Loucy (cell line): ENCODE results near the gene SRGN.
"Not testable (repeated sequence)": the region's sequence is repeated elsewhere in the genome, so short reads cannot be mapped to it uniquely, and the experiment has no call there.

Experiments
- H2AFZ ChIP-seq: fragments of 200-600 bp; sonication (generic); 2 replicates; pipeline ENCODE4 v1.6.0; 2016; ENCODE audit warnings: antibody characterized with exemption, mild to moderate bottlenecking, low read length, moderate library complexity
- H3F3A ChIP-seq: fragments of 200-600 bp; 2 replicates; pipeline ENCODE4 v1.6.0; 2016; ENCODE audit warnings: antibody characterized with exemption, low read depth, mild to moderate bottlenecking
- H3K27me3 ChIP-seq: fragments of 200-600 bp; sonication (generic); 2 replicates; pipeline ENCODE4 v1.6.1; 2014; ENCODE audit warnings: low read length, mild to moderate bottlenecking; ENCODE audit not compliant: insufficient read depth, poor library complexity, severe bottlenecking
- H3K36me3 ChIP-seq: fragments of 200-600 bp; sonication (generic); 2 replicates; pipeline ENCODE4 v1.6.1; 2016; ENCODE audit warnings: low read length; ENCODE audit not compliant: insufficient read depth
- H3K4me1 ChIP-seq: fragments of 200-600 bp; sonication (generic); 2 replicates; pipeline ENCODE4 v1.5.1; 2014; ENCODE audit warnings: low read length, mild to moderate bottlenecking; ENCODE audit not compliant: insufficient read depth, poor library complexity, severe bottlenecking
- H3K4me2 ChIP-seq: fragments of 200-600 bp; sonication (generic); 2 replicates; pipeline ENCODE4 v1.6.0; 2014; ENCODE audit warnings: antibody characterized with exemption, low read length, low read depth, mild to moderate bottlenecking; ENCODE audit not compliant: poor library complexity, severe bottlenecking
- H3K4me3 ChIP-seq: fragments of 200-600 bp; sonication (generic); 2 replicates; pipeline ENCODE4 v1.5.1; 2014; ENCODE audit warnings: low read length, mild to moderate bottlenecking, mixed read lengths; ENCODE audit not compliant: poor library complexity, severe bottlenecking
- H3K79me2 ChIP-seq: fragments of 200-600 bp; sonication (generic); 2 replicates; pipeline ENCODE4 v1.6.1; 2014; ENCODE audit warnings: low read length; ENCODE audit not compliant: insufficient read depth
- H3K9ac ChIP-seq: fragments of 200-600 bp; sonication (generic); 2 replicates; pipeline ENCODE4 v1.6.0; 2014; ENCODE audit warnings: mild to moderate bottlenecking, low read depth, low read length, moderate library complexity; ENCODE audit not compliant: poor library complexity, severe bottlenecking
- H3K9me2 ChIP-seq: fragments of 200-600 bp; sonication (generic); replicated peaks from 2 replicates; pipeline ENCODE4 v1.6.1; 2016; ENCODE audit warnings: low read depth, low read length, mixed read lengths
- H3K9me3 ChIP-seq: fragments of 200-600 bp; sonication (generic); 2 replicates; pipeline ENCODE4 v1.6.1; 2014; ENCODE audit warnings: mild to moderate bottlenecking, antibody characterized with exemption, low read length, low read depth; ENCODE audit not compliant: insufficient read depth
- H4K20me1 ChIP-seq: fragments of 200-600 bp; sonication (generic); 2 replicates; pipeline ENCODE4 v1.6.0; 2014; ENCODE audit warnings: antibody characterized with exemption, low read length, mild to moderate bottlenecking; ENCODE audit not compliant: insufficient read depth, poor library complexity, severe bottlenecking
- CTCF ChIP-seq: fragments of 200-600 bp; sonication (generic); conservative IDR thresholded peaks from 2 replicates; pipeline ENCODE4 v1.5.1; 2014; ENCODE audit warnings: mild to moderate bottlenecking, antibody characterized with exemption, low read length
- EZH2phosphoT487 ChIP-seq: fragments of 200-600 bp; IDR thresholded peaks from 2 replicates; pipeline ENCODE4 v1.6.1; 2018; ENCODE audit warnings: antibody characterized with exemption, mild to moderate bottlenecking, moderate library complexity, borderline replicate concordance

Gene SRGN

DNA sequence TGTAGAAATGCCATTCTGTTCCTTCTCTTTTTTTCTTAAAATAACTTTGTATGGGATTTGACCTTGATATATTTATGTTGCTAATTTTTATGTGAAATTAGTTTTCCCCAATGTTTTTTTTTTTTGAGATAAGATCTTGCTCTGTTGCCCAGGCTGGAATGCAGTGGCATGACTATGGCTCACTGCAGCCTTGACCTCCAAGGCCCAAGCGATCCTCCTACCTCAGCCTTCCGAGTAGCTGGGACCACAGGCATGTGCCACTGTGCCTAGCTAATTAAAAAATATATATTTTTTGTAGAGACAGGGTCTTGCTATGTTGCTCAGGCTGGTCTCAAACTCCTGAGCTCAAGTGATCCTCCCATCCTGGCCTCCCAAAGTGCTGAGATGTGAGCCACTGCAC is 52.1 kb downstream of the SRGN start:
- H3K36me3 ChIP-seq: peaks cover 20% of the 10 kb centered on the region; the same call in 1 of the 2 replicates
- no peak overlapping the region for H3K4me3 ChIP-seq
- H2AFZ ChIP-seq: no peak overlapping the region
- TF ChIP-seq EZH2phosphoT487: no peak
- no peak for TF ChIP-seq CTCF
- H3F3A ChIP-seq: no peaks in the 10 kb centered on the region
- H3K4me1 ChIP-seq: no peaks in the 10 kb centered on the region
- no peaks in the 10 kb centered on the region for H3K9me2 ChIP-seq
- H3K27me3 ChIP-seq: no peaks in the 10 kb centered on the region
- H3K4me2 ChIP-seq: no peak overlapping the region
- no peaks in the 10 kb centered on the region for H3K9me3 ChIP-seq
- peaks cover 77% of the 10 kb centered on the region for H3K79me2 ChIP-seq
- peaks cover 21% of the 10 kb centered on the region for H4K20me1 ChIP-seq
- H3K9ac ChIP-seq: no peak overlapping the region

DNA sequence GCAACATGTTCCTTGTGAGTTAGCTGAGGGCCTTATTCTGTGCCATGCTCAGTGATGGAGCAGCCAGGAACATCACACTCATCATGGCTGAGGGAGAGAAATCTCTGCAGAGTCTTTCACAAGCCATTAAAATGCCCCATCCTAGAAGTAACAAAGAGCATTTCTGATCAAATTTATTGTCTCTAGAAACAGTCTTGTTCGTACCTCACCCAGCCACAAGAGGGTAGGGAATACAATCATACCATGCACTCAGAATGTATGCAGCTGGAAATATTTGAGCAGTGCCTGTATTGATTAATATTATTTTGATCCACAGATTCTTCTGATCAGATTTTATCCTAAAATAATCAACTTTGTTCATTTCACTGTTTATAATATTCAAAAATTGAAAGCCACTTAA is 53.4 kb downstream of the SRGN start:
- TF ChIP-seq EZH2phosphoT487 (no peak), CTCF (0 out of 2 replicates have a peak, but pooled peaks have one; percentile 18)
- Histone ChIP-seq H3F3A (no peaks in the 10 kb centered on the region), H3K36me3 (peaks cover 11% of the 10 kb centered on the region; the same call in 1 of the 2 replicates), H3K79me2 (peaks cover 83% of the 10 kb centered on the region), H3K9ac (no peak overlapping the region), H3K4me3 (no peak overlapping the region), H3K9me3 (no peaks in the 10 kb centered on the region), H3K9me2 (no peaks in the 10 kb centered on the region), H3K4me2 (no peak overlapping the region), H2AFZ (no peak overlapping the region), H4K20me1 (peaks cover 21% of the 10 kb centered on the region), H3K4me1 (peaks cover under 1% of the 10 kb centered on the region), H3K27me3 (no peaks in the 10 kb centered on the region)

DNA sequence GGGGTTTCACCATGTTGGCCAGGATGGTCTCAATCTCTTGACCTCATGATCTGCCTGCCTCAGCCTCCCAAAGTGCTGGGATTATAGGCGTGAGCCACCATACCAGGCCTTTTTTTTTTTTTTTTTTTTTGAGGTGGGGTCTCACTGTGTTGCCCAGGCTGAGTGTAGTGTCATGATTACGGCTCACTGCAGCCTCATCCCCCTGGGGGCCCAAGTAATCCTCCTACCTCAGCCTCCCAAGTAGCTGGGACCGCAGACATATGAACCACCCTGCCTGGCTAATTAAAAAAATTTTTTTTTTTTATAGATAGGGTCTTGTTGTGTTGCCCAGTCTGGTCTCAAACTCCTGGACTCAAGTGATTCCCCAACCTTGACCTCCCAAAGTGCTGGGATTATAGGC is 54.2 kb downstream of the SRGN start:
- not testable (repeated sequence) for H3K9ac ChIP-seq, H3K27me3 ChIP-seq, H3K9me3 ChIP-seq, H2AFZ ChIP-seq, H3K36me3 ChIP-seq, H3K4me1 ChIP-seq, H3K4me3 ChIP-seq, H3K9me2 ChIP-seq, H3F3A ChIP-seq, H3K4me2 ChIP-seq
- Histone ChIP-seq H4K20me1 (peaks cover 21% of the 10 kb centered on the region), H3K79me2 (peaks cover 86% of the 10 kb centered on the region)

- Histone ChIP-seq H3K27me3 (no peaks in the 10 kb centered on the region), H4K20me1 (peaks cover 21% of the 10 kb centered on the region), H3K4me2 (no peak overlapping the region), H3K9ac (no peak overlapping the region), H3K4me3 (no peak overlapping the region), H3F3A (no peaks in the 10 kb centered on the region), H3K9me2 (no peaks in the 10 kb centered on the region), H3K79me2 (peaks cover 87% of the 10 kb centered on the region), H3K36me3 (peaks cover 3% of the 10 kb centered on the region; the same call in 1 of the 2 replicates), H3K9me3 (no peaks in the 10 kb centered on the region), H2AFZ (no peak overlapping the region), H3K4me1 (peaks cover 7% of the 10 kb centered on the region)
- TF ChIP-seq CTCF (no peak), EZH2phosphoT487 (no peak)
Observed at GRCh38 chr10:69142983-69143382, 55.1 kb downstream of the SRGN start.
